Urothelium cell line (cell line): Measurements from ENCODE around the gene BST2.

ENCODE experiments used
- DNase-seq: peaks from one replicate; pipeline ENCODE4 v3.0.0; 2011; ENCODE audit warnings: low spot score, mixed read lengths
- FAIRE-seq: peaks from 2 replicates; lab custom pipeline; 2011; peaks lifted over from hg19 to GRCh38; lab: Jason Lieb, UNC

The BST2 gene

DNA sequence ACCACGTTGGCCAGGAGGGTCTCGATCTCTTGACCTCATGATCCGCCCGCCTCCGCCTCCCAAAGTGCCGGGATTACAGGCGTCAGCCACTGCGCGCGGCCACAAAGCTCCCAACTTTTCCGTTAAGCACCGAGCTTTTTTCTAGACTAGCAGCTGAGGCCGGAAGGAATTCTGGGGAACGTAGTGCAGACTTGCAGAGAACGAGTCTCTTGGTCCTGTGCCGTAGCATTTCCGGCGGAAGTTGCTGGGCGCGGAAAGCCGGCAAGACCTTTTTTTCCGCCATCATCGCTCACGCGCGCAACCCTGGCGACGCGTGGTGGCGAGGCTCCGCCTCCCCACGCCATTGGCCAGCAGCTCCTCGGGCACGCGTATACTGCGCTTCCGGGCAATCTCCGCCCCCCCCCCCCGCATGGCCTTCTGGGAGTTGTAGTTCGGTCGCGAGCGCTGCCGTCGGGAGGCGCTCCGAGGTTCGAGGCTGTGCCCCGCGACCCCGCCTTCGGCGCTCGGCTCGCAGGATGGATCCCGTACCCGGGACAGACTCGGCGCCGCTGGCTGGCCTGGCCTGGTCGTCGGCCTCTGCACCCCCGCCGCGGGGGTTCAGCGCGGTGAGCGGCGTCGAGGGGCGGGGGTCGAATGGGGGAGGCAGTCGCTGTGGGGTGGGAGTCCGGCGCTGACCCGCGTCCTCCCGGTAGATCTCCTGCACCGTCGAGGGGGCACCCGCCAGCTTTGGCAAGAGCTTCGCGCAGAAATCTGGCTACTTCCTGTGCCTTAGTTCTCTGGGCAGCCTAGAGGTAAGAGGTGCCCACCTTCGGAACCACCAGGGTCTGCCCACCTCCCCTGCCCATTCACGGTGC is 14.4 kb upstream of the BST2 start, which contains the start of gene MVB12A:
Gene MVB12A (plus strand): TSS at position 427 of the 854 bp plus-strand sequence. CDS start 89 bp downstream, at position 516.
- DNase-seq: peak; percentile 96
- no peak for FAIRE-seq

DNA sequence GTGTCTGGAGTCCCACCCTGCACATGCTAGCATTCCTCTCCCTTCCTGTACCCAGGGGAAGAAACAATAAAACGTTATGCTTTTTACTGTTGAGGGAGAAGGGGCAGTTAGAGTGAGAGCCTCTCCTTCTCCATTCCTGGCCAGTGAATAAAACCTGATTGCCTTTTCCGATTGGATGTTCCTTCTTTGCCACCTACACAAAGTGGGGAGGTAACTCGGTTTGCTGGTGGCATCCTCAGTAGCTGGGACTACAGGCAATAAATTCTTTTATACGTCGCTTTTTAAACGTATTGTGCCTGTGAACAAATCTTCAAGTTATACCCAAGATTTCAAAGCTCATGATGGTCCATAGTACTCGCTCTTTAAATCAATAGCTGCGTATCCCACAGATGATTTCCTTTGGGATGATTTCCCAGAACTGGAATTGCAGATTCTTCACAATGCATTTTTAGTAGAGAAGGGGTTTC is 13.8 kb upstream of the BST2 start:
- no peak for DNase-seq

DNA sequence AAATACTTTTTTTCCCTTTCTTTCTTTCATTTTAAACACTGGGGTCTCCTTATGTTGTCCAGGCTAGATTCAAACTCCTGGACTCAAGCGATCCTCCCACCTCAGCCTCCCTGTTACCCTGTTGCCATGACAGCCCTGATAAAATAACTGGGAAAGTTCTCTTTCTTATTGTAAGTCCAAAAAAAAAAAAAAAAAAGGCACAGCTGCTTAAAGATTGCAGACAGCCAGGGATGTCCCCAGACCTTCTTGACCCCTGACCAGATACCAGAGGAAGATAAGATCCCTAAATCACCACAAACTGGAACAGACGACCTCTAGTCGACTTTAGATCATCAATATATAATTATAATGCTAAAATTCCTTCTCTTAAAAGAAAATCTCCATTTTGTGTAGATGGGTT is 13.3 kb upstream of the BST2 start:
- DNase-seq (no peak), FAIRE-seq (no peak)

More for the DNA sequence above, 13.8 kb upstream of the BST2 start:
- FAIRE-seq: no peak

DNA sequence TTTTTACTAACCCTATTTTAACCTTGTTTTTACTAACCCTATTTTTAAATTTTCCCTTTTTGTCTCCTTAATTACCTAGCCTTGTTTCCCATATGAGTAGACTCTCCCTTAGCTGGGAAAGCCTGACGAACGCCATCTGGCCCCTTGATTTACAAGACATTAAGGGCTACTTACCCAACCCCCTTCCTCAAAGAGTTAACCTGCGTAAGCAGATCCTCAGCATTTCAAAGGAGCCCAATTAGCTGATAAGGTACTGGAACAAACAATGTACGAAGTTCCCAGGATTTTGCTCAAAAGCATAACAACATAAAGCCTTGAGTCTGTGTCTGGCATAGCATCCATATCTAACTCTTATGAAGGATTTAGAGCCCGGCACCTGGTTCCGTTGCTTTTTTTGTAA is 9.7 kb upstream of the BST2 start:
- no peak for DNase-seq
- FAIRE-seq: no peak

DNA sequence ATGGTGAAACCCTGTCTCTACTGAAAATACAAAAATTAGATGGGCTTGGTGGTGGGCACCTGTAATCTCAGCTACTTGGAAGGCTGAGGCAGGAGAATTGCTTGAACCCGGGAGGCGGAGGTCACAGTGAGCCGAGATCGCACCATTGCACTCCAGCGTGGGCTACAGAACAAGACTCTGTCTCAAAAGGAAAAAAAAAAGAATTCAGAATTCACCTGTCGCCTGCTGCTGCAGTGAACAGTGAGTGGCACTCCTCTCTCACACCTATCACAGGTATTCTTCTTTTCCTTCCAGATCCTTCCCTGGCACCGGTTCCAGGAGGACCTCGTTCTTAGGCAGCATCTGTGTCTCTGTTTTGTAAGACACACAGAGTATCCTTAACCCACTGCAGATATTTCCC is 8.7 kb upstream of the BST2 start:
- FAIRE-seq (no peak), DNase-seq (no peak)

DNA sequence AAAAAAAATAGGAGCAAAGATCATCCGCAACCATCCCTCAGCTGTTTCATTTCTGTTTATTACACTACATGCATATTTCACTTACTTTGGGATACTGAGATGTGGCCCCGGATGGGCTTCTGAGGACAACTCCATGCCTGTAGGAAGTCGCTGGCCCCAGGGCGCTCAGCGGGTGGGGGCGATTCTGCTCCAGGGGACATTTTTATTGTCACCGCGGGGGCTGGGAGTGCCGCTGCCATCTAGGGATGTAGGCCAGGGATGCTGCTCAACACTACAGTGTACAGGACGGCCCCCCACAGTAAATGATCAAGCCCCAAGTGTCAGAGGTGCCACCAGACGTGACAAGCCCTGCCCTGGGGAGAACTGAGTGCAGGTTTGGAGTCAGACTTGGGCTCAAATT is 6.4 kb upstream of the BST2 start:
- FAIRE-seq (no peak), DNase-seq (no peak)

DNA sequence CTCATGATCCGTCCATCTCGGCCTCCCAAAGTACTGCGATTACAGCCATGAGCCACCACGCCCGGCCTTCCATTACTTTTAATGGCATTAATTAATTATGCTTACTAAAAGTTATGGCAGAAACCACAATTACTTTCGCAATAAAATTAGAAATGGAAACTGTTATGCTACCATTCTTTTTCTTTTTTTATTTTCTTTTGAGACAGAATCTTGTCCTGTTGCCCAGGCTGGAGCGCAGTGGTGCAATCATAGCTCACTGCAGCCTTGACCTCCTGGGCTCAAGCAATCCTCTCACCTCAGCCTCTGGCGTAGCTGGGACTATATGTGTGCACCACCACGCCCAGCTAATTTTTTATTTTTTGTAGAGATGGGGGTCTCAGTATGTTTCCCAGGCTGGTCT is 4.6 kb upstream of the BST2 start:
- DNase-seq: no peak
- no peak for FAIRE-seq

DNA sequence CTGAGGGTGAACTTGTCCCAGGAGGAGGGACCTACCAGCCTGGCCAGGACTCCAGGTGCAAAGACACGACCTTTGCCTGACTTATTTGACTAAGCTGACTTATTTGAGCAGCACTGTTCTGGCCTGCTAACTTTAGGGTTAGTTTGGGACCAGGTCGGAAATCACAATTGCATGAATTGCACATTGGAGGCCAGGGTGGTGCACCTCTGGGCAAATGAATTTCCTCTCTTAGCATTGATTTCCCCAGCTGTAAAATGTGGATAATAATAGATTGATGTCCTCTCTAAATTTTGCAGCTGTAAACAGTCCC is 1.4 kb upstream of the BST2 start:
- FAIRE-seq: no peak

DNA sequence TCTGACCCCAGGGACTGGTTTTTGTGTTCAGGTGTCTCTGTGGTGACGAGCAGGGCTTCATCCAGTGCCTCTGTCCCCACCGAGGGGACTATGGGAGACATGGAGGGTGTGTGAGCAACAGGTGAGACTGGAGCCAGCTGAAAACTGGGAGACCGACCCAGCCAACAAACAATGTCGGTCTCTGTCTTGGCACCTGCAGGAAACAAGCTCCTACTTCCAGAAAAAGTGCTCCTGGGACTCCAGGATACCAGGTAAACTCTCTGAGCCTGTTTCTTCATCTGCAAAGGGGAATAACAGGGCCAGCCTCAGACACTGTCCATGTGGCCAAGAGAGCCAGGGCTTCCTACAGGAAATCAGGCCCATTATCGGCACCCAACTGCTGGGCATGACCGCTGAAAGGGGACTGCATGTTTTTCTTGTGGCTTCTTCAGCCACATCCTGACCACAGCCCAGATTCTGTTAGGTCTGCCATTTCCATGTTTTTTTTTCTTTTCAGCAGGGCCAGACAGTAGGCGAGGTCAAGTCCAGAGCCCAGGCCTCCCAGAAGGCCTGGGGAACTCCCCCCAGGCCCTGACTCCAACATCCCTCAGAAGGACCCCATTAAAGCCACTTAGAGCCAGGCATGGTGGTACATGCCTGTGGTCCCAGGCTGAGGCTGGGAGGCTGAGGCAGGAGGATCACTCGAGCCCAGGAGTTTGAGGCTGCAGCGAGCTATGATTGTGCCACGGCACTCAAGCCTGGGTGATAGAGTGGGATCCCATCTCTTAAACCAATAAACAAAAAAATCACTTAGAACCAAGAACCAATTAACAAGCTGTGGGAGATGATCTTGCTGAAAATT is 836 bp upstream of the BST2 start:
- FAIRE-seq: no peak
- no peak for DNase-seq

More for the DNA sequence above, 1.4 kb upstream of the BST2 start:
- no peak for DNase-seq

DNA sequence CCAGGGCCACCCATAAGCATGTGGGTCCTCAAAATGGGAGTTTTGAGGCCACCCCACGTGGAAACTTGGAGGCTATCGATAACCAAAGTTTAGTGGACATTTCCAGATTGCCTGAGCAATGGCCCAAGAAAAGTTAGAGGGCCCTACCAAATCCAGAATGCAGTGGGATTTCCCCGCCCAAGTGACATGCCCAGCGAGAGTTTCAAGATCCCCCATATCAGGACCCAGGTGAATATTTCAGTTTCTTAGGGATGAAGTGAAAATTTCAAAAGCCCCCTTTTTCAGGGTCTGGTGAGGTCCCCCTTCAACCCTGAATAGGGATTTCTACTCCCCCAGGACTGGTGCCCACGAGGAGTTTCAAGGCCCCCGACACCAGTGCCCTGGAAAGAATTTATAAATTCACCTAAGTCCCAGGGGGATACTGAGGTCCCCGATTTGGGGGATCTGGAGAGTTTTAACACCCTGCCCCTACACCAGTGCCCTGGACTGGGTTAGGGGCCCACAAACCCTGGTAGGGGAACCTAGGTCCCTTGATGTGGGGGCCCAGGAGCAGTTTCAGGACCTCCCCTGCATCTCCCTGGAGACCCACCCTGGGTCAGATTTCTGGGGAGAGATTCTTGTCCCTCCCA is 695 bp downstream of the BST2 start:
- FAIRE-seq (no peak), DNase-seq (no peak)

DNA sequence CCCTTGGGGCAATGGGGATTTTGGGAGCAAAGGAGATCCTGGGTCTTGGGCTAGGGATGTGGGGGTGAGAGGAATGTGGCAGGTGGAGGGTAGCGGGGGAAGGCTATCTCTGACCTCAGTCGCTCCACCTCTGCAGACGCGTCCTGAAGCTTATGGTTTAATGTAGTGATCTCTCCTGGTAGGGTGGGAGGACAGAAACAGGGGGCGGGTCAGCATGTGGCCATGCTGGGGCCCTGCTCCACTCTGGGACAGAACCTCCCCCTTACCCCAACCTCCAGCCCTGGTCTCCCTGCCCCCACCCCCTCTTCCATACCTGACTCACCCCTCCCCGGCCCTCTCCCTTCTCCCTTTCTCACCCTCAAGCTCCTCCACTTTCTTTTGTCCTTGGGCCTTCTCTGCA is 1.4 kb downstream of the BST2 start:
- DNase-seq (no peak), FAIRE-seq (no peak)

DNA sequence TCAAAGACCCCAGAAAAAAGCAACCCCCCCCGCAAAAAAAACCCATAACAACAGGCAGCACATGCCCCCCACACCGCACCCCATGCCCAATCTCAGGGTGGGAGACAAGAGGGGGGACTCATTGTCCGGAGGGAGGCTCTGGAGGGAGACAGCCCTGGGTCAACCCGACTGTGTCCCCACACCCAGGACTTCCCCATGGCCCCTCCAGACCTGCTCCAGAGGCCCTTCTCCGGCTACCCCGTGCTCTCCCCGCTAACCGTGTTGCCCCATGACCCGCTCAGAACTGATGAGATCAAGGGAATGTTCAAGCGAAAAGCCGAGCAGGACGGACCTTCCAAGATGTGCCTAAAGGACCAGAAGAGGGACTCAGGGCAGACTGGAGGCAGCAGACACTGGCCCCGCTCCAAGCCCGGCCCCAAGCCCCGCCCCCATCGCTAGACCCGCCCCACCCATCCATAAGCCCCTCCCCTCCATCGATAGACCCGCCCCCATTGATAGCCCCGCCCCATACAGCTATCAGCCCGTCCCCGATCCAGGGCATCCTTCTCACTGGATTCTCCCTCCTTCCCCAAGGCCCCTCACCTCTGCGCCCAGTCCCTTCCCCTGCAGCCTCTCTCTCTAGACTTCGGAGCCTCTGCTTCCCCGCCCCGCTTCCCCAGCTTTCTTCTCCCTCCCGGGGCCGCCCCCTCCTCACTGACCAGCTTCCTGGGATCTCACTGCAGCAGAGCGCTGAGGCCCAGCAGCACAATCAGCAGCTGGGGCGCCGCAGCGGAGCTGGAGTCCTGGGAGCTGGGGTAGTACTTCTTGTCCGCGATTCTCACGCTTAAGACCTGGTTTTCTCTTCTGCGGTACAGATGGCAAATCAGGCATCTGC is 2.2 kb downstream of the BST2 start:
- no peak for FAIRE-seq
- no peak for DNase-seq

DNA sequence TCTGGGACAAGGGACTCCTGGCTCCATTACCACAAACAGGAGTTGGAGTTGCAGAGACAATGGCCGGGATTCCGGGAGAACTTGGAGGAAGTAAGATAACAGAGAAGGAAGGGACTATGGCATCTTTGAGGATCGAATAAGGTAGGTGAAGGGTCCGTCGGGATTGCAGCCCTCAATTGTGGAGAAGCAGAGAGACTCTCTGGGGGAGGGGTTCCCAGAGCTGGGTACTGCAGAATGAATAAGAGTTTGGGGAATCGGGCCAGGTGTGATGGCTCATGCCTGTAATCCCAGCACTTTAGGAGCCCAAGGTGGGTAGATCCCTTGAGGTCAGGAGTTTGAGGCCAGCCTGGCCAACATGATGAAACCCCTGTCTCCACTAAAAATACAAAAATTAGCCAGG is 3.8 kb downstream of the BST2 start:
- FAIRE-seq: no peak

DNA sequence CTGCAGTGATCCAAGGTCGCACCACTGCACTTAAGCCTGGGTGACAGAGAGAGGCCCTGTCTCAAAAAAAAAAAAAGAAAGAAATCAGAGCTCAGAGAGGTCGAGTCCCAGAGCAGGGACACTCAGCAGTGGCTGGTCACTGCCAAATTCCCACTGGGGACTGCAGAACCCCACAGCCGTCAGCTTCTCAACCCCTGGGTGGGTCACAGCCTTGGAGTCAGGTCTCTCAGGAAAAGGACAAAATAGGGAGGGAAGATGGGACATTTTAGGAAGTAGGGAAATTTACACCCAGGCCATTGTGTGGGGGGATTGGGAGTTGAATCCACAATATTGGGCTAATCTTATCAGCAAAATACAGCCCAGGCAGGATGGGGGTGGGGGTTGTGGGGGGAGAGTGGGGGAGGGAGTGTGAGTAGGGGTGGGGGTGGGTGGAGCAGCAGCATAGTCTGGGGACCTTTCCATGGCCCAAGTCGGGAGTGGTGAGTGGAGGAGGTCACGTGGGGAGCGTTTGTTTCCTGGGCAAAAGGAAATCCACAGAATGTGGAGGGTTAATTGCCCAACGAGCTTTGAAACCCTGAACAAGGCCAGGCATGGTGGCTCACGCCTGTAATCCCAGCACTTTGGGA is 6.4 kb downstream of the BST2 start:
- FAIRE-seq (no peak), DNase-seq (no peak)

More for the DNA sequence above, 3.8 kb downstream of the BST2 start:
- no peak for DNase-seq

DNA sequence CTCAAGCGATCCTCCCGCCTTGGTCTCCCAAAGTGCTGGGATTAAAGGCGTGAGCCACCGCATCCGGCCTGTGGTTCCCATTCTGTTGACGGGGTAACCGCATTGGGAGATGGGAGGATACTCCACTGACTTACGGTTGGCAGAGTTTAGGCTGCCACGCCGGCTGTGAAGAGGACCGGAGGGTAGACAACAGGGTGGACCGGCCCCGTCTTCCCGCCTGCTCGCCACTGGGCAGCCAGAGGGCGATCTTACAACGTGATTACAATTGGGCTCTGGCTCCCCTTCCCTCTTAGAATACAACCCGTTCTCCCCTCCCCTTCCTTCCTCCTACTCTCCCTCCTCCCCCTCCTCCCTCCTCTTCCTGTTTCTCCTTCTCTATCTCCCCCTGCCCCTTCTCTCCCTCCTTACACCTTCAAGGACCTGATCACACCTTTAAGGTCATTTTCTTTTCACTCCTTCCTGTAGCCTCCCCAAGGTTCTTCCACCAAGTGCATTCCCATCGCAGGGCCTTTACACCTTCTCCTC is 10.5 kb downstream of the BST2 start:
- FAIRE-seq (no peak), DNase-seq (peak; percentile 52)

DNA sequence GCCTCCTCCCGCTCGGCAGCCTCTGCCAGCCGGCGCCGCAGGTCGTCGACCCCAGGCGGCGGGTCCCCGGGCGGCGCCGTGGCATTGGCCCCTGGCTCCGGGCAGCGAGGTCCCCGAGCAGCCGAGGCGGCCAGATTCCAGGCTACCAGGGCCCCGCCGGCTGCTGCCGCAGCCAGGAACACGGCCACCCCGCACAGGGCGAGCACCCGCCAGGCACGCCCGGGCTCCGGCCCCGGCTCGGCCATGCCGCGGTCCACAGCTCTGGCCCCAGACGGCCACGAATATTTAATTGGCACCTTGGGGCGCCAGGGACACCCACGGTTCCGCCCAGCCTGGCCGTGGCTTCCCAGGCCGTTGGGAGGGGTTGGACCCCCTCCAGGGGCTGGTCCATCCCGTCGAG is 11.5 kb downstream of the BST2 start, which contains the start of gene CCDC194:
Gene CCDC194 (minus strand): TSS at position 283 of the 400 bp plus-strand sequence. CDS start 38 bp downstream, at position 245.
- DNase-seq (no peak), FAIRE-seq (no peak)

DNA sequence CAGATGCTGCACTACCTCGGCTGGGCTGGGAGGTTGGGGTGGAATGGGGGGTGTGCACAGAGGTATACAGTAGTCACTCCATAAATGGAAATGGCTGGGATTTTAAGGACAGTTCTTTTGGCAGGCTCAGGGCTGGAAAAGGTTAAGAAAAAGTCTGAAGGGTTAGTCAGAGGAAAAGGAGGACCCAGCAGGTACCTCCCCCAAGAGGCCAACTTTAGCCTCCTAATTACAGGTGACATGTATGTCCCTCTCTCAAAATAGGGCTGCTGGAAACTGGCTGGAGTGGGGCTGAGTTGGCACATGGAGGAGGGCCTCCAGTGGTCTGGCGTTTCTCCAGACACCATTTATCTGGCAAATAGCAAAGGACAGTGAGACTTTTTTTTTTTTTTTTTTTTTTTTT is 12.4 kb downstream of the BST2 start:
- DNase-seq (no peak), FAIRE-seq (no peak)

DNA sequence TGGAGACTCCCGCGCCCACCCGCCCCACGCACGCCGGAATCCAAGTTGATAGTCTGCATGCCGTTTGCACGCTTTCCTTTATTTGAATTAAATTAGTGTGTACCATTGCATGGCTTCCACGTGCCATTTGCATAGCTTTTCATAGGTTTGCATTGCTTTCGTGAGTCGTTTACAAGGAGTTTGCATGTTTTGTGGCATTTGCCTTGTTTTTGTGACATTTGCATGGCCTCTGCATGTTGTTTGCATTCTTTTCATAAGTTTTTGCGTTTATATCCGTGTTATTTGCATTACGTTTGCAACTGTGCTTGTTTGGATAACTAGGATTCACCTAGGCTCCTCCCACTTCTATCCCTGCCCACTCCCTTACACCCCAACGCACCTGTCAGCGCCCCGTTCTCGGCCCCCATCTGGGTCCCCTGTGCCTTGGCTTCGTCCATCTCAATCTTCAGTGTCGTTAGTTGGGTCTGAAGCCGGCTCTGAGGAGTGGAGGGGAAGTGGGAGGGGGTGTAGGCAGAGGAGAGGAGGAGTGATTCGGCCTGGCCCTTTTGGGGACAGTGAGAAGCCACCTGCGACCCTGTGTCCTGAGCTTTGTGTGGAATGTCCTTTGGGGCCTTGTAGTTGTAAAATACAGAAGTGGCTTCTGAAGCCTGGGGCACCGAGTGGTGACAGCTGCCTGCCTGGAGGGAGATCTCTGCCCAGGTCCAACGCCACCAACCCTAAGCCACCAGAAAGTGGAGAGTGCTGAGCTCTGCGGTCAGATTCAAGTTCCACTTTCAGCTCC is 13.9 kb downstream of the BST2 start:
- no peak for FAIRE-seq

More for the DNA sequence above, 13.9 kb downstream of the BST2 start:
- DNase-seq: no peak
